Measurements from ENCODE around the gene CDH23.

DNA sequence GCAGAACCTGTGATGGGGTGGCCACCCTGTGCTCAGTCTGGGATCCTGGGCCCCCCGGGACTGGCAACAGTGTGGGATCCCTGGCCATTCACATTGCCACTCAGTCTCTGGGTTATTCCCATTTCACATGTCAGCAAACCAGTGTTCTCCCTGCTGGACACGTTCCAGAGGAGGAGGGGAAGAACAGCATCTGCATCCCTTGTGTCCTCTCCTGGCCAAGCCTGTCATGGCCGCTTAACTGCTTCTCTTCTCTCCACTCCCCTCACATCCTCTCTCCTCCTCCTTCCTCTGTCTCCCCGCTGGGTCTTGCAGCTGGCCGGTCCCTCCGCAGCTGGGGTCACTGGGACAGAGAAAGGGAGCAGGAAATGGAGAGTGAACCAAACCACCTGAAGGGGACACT is 248.5 kb downstream of the CDH23 start:
- TF ChIP-seq, protein P1, sequence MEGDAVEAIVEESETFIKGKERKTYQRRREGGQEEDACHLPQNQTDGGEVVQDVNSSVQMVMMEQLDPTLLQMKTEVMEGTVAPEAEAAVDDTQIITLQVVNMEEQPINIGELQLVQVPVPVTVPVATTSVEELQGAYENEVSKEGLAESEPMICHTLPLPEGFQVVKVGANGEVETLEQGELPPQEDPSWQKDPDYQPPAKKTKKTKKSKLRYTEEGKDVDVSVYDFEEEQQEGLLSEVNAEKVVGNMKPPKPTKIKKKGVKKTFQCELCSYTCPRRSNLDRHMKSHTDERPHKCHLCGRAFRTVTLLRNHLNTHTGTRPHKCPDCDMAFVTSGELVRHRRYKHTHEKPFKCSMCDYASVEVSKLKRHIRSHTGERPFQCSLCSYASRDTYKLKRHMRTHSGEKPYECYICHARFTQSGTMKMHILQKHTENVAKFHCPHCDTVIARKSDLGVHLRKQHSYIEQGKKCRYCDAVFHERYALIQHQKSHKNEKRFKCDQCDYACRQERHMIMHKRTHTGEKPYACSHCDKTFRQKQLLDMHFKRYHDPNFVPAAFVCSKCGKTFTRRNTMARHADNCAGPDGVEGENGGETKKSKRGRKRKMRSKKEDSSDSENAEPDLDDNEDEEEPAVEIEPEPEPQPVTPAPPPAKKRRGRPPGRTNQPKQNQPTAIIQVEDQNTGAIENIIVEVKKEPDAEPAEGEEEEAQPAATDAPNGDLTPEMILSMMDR (IDR thresholded peaks at IDR 0.05): no peak
- TF ChIP-seq POLR2A (IDR thresholded peaks at IDR 0.05): no peak

Data from adrenal gland (tissue), 5 donors.